ENCODE data around the gene POLR1E.
"Not testable (repeated sequence)": the region's sequence is repeated elsewhere in the genome, so short reads cannot be mapped to it uniquely, and the experiment has no call there.

The POLR1E gene

DNA sequence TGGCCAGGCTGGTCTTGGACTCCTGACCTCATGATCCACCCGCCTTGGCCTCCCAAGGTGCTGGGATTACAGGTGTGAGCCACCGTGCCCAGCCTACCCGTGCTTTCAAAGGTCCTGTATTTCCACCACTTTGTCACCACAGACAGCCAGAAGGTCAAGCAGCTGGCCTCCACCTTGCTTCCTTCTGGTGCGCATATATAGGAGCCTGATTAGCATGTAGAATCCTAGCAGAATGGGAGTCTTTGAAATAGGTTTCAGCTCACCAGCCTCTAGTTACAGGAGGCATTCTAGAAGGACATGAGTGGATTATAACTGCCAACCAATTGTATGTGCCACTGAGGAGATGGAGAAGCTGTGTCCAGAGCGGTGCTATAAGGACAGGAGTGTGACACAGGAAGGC, 18.9 kb downstream of the POLR1E start:
- no peak for FAIRE-seq

DNA sequence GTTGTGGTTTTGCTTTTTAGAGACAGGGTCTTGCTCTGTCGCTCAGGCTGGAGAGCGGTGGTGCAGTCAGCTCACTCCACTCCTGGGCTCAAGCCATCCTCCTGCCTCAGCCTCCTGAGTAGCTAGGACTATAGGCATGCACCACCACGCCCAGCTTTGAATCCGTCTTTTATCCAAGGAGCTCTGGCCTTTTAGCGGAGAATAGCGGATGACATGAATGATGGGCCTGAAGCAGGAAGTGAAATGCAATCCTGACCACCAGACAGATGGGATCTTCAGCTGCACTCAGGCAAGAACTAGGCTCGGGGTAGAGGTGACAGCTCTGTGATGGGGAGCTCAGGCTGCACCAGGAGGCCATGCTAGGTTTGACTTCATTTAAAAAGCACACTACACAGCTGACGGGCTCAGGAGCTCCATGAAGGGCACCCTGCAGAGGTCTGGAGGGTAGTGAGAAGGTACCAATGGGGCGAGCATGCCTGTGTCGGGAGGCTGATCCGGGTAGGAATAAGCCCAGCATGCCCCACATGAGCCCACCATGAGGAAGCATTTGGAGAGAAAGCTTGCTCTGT, 21.9 kb downstream of the POLR1E start:
- no peak for FAIRE-seq

DNA sequence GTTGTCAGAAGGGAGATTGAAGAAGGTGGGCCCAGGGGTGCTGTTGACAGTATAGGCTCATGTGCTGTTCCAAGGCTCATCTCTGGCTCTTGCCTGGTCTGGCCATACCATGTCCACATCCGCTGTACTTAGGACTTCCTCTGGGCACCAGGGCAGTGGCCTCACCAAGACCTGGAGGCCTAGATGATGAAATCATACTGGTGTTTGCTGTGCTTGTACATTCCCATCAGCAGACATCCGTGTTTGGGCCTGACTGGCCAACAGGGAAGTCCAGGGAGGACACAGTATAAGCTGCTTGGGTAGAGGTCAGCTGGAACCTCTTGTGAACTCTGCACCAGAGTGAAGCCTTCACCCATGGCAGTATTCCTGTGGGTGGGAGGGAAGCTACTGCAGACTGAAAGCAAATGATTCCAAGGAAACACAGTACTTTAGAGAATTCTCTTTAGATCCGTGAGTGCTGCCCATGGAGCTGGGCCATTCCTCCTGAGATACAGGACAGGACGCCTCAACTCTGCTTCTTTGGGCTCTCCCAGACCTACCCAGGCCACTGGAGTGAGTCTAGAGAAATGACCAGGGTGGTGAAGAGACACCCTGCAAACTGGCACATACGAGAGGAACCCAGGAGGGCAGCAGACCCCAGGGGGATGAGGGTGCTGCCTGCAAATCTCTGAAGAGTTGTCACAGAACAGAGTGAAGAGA, 22.5 kb downstream of the POLR1E start:
- no peak for FAIRE-seq

DNA sequence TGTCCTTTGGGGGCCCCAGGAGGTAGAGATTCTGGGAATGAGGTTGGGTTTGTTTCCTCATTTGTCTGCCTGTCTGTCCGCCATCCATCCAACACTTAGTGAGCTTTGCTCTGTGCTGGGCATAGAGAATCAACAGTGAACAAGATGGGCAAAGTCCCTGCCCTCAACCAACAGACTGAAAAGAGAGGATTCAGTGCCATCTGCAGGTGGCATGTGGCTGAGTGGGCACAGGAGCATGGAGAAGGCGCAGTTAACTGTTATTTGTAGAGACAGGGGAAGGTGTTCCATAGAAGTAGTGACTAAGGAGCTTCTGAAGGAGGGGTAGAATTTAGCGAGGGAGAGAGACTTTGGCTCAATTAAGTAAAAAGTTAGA, 23.1 kb downstream of the POLR1E start:
- no peak for FAIRE-seq

DNA sequence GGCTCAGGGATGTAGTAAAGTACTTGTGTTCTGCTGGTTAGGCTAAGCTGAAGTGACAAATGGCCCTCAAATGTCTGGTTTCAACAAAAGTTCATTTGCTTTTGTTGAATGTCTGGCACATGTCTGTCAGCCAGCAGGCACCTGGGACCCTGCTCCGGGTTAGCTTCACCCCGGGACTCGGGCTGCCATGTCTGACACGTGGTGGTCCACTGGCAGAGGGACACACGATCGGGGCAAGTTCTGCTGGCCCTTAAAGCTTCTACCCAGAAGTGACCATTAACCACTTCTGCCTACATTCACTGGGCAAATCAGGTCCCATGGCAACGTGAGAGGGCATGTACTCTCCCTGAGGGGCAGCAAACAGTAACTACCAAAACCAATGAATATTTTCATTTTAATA, 23.8 kb downstream of the POLR1E start:
- no peak for FAIRE-seq

DNA sequence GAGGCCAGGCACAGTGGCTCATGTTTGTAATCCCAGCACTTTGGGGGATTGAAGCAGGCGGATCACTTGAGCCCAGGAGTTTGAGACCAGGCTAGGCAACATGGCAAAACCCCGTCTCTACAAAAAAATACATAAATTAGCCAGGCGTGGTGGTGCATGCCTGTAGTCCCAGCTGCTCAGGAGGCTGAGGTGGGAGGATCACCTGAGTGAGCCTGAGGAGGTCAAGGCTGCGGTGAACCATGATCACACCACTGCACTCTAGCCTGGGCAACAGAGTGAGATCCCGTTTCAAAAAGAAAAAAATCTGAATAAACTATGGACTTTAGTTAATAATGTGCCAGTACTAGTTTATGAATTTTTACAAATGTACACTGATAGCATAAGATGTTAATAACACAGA, 24.3 kb downstream of the POLR1E start:
- FAIRE-seq = not testable (repeated sequence)

DNA sequence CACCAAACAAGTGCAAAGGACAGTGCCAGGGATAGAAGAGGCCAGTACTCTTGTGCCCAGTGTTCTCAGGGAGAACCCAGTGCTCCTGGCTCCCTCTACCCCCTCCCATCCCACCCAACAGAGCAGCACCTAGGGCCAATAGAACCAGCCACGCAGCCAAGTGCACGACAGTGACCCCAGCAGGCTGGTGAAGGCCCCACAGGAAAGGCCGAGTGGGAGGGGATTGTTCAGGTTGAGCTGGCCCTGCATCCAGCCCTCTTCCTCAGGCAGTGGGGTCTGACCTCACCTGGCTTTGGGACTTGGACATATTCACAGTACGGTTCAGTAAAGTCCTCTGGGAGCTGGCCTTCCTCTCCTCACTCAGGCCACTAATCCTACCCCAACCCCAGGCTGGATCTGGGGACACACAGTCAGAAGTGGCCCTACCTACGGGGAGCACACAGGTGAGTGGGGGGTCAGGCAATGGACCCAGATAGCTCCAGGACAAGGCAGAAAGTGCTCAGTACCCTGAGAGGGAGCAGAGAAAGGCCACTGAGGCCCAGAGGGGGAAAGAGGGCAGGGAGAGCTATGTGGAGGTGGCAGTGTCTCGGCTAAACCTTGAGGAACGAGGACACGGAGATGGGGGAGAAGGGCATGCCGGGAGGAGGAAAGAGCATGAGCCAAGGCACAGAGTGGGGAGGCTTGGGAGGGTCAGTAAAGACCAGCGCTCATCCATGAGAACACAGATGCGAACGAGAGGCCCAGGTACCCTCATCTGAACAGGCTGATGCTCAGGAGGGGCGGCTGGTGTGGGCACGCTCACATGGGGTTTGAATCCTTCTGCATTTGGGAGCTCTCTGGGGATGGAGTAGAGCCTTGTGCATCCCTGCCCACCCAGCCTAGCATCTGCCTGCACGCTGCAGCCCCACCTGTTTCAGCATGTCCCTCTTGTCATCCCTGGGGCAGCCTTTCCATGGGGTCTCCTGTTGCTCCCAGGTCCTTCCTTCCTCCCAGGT, 25.6 kb downstream of the POLR1E start:
- FAIRE-seq = no peak

DNA sequence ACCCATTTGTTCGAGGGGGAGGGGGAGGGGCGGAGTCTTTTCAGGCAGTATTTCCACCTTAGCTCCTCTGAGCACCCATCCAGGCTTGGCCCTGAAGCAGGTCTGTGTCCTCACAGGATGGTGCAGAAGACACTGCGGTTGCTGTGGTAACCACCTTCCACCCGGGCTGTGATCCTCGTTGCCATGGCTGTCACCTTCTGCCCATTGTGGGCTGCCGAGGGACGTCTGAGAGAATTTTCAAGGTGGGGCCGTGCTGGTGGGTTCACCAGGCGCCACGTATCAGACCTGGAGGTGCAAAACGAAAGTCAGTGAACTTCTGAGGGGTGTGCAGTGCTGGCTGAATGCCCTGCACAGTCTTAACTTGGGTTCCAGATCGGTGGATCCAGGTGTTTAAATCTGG, 26.7 kb downstream of the POLR1E start:
- no peak for FAIRE-seq

DNA sequence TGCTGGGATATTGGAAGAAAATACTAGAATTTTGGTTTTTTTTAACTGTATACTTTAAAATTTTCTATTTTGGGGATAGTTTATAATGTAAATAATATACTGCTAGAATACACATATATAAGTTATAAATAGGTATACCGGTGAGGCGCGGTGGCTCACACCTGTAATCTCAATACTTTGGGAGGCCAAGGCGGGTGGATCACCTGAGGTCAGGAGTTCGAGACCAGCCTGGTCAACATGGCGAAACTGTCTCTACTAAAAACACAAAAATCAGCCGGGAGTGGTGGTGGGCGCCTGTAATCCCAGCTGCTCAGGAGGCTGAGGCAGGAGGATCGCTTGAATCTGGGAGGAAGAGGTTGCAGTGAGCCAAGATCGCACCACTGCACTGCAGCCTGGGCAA, 28.7 kb downstream of the POLR1E start:
- FAIRE-seq = not testable (repeated sequence)

DNA sequence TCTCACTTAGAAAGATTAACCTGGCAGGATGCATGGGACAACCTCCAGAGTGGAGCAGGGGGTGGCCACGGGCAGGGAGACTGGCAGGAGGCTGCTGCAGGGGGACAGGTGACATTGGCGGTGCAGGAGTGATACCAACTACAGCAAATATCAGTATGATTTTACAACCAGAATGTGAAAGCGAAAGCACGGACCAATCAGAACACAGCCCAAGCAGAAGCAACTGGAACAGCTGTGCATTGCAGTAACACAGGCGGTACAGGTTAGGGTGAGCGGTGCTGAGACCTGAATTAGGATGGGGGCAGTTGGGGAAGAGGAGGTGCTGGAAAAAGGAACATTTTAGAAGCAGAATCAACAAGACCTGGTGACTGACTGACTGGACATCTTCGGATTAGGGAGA, 29.3 kb downstream of the POLR1E start:
- FAIRE-seq = no peak

DNA sequence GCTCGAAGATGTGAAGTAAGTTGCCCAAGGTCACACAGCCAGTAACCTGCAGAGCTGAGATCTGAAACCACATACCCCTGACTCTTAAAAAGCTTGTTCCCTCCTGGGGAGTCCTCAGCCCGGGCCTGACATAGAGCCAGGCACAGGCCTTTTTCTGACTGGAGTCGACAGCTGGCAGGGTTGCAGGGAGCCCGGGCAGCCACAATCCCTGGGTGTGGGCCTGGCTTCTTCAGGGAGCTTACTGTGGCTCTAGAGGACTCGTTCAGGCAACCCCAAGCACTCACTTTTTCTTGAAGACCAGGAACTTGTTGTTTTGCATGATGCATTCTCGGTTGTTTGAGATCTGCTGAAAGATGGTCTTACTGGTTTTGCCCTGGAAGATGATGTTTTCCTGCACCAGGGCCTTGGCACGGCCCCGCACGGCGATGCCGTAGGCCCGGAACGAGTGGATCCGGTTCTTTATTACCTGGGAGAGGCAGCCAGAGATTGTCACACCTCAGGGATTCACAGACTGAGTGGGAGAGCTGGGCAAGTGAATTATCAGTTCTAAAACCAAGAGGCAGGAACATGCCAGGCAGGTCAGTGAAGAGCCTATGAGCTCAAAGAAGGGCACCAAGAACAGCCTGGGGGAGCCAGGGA, 30.0 kb downstream of the POLR1E start:
- FAIRE-seq = no peak

DNA sequence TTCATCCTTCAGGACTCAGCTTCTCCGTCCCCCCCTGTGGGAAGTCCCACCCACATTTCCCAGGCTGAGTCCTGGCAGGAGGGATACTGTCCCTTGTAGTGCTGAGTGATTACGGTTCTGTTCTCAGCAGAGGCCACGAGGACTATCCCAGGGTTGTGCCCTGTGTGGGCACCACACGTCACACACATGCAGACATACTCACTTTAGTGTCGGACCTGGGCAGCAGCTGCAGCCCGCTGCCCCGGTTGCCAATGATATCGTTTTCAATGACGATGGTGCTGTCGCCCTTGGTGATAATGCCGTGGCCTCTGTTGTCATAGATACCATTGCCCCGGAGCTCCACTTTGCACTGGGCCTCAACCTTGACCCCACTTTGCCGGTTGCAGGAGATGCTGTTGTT, 32.2 kb downstream of the POLR1E start:
- no peak for FAIRE-seq

DNA sequence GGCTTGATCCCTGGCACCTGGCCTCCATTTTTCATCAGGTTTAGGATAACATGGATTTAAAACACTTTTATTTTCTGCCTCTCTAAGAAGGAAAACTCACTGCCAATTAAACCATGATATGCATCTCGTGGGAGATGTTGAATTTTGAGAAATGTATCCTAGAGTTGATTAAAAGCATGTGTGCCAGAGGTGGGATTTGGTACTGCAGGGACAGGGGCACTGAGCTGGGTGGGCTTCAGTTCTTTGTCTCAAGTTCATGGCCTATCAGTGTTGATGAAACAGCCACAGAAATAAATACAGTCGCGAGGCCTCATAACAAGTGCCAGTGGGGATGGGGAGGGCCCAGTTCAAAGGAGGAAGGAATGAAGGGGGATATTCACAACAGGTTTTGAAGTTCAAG, 34.9 kb downstream of the POLR1E start:
- no peak for FAIRE-seq

DNA sequence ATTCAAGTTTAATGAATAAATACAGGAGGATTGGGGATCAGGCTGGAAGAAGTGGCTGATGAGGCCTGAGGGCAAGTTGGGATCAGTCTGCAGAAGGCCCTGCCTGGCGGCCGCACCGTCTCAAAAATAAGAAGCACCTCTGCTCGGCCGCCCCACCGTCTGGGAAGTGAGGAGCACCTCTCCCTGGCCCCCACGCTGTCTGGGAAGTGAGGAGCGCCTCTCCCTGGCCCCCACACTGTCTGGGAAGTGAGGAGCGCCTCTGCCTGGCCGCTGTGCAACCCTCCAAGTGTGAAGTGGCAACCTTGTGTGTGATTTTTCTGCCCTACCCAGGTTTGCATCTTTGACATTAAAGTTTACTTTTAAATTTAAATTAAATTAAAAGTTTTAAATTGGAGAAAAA, 35.4 kb downstream of the POLR1E start:
- no peak for FAIRE-seq

DNA sequence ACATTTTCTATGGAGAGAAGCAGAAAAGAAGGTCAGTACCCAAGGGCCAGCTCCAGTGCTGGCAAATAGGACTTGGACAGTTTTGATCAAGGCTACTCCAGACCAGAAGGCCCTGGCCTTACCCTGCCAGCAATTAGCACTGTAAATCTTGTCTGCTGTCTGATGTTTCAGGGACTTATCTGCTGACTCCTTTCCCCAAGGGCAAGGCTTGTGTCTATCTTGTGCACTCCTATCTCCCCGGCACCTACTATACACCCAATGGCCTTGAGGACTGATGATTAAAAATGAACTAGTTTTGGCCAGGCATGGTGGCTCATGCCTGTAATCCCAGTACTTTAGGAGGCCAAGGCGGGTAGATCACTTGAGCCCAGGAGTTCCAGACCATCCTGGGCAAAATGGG, 37.2 kb downstream of the POLR1E start:
- FAIRE-seq = no peak

DNA sequence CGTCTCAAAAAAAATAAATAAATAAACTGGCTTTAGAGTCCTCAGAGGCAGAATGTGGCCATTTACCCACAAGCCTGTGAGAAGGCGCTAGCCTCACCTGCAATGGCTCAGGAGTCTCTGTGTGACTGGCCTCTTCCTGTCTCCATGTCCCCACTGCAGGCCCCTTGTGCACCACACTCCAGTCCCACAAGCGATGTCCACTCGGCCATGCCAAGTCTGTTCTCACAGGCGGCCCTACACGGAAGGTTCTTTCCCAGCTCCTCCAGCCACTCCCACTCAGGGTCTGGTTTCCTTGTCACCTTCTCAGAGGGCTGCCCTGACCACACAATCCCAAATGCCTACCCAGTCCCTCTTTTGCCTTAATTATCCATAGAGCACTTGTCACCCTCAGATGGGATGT, 38.2 kb downstream of the POLR1E start:
- FAIRE-seq = no peak

DNA sequence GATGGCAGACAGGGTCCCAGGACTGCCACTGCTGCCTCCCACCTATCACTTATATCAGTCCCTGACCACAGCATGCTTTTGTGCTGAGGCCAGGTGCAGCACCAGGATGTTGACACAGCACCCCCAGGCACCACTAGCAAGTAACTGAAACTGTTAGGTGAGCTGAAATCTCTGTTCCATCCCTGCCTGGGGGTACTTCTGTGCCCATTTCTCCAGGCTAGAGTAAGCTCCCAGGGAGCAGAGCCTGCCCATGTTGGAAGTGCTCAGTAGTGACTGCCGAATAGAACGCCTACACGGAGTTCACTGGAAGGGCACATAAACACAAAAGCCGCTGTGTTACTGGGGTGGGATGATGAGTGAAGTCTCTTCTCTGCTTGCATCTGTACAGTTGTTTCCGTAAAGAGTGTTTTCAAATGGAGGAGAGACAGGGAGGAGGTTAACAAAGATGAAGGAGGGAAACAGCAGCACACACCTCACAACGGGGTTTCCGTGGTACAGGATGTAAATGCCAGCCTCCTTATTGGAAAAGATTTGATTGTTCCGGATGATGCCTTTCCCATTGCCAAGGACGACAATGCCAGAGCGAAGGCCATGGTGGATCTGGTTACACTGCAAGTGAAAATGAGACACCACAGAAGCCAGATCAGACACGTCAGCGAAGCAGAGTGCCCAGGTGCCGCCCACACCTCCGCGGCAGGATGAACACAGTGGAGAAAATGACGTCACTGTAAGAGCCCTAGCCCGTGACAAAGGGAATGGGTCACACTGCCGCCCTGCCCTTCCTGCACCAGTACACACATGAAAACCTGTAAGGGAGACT, 43.1 kb downstream of the POLR1E start:
- FAIRE-seq = no peak

DNA sequence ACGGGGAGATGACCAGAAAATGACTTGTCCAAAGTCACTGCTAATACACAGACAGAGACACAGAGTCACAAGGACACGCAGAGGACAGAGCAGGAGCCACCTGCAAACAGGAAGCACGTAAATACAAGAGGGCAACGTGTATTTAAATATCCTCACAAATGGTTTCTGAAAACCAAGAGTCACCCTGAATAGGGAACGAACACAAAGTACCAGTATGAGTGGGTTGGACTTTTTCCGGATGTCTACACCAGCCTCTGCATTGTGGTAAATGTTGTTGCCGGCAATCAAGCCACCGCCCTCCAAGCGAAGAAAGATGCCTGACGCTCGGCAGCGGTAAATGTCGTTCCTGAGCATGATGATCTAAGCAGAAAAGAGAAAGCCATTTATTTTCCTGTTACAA, 46.0 kb downstream of the POLR1E start:
- no peak for FAIRE-seq

DNA sequence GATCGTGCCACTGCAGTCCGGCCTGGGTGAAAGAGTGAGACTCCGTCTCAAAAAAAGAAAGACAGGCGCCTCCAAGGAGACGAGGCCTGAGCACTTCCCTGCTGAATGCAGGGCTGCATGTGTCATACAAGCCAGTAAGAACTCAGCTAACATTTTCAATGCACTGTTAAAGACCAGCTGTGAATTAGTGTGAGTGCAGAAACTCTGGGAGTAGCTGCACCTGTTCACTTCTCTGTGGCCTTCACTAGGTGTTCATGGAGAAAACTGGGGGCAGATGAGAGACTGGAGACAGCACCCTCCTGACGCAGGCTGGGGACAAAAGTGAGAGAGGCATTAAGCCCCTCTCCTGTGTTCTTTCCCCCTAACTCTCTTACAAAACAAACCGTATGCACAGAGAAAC, 48.7 kb downstream of the POLR1E start:
- no peak for FAIRE-seq

DNA sequence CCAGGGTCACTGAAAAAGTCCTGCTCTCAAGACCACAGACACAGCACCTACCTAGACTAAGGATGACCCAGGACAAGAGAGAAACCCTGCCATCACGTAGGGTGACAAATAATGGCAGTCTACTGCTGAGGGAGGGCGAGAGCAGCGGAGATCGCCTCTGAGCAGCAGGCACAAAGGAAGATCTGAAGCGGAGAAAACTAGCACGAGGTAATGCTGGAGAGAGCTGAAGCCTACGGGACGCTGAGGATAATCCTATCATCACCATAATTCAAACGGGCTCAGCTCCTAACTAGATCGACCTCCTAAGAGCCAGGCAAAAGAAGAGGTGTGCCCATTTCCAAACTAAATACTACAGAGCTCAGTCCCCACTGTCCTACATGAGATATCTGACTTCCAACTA, 49.2 kb downstream of the POLR1E start:
- FAIRE-seq = no peak

DNA sequence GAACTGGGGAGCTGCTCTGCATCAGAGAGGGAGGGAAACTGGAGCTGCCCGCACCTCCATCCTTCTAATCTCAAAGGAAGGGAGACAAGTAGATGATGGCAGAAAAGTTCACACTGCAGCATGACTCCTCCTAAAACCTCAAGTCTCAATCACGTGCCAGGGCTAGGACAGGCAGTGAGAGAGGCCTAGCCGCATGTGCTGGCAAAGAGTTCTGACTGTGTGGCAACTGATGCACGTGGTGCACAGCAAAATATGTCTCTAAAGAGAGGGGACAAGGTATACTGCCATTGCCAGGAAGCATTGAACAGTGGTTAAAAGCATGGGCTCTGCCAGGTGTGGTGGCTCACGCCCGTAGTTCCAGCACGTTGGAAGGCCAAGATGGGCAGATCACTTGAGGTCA, 52.4 kb downstream of the POLR1E start:
- FAIRE-seq = no peak

DNA sequence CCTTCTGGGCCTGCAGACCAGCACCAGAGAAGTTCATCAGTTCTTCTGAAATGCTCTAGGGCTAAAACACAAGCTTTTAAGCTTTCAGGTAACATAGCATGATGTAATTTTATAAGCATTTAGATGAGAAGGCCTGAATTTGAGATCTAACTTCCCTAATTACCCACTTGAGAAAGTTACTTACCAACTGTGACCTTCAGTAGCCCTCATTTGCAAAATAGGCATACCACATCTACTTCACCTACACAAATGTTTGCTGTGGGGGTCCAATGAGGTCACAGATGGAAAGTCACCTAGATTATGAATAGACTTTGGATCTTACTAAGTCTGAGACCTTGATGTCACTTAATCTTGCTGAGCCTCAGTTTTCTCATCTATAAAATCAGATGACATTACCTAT, 53.9 kb downstream of the POLR1E start:
- no peak for FAIRE-seq

DNA sequence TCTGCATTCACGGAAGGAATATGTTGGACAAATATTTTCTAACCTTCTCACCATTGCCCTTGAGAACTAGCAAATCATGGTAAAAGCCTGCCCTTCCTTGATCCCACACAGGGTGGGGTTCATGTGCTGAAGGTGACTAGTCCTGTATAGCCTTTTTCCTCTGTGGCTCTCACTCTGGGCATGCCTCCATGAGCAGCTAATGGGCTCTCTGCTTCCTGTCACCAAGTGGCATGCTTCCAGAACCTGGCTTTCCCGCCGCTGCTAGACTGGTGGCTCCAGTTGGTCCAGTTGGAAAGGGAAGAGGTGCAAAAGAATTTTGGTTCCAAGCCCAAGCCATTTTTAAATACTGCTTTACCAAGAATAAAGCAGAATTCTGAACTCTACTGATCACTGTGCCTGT, 54.9 kb downstream of the POLR1E start:
- no peak for FAIRE-seq

Measured in colon (tissue), 2 donors.